Suprapubic skin (tissue), 3 donors: ENCODE measurements around the gene HES5.

Experiments used
- EP300 ChIP-seq: sonication (generic); formaldehyde crosslinking; IDR thresholded peaks from one replicate; pipeline ENCODE4 v1.6.1; 2017; ENCODE audit warnings: antibody characterized with exemption
- TF ChIP-seq, protein P1 (sequence below), 2 donors: fragments of 200-600 bp in 1 of 2; fragments of 450-650 bp in 1 of 2; sonication (generic) in 1 of 2; IDR thresholded peaks; one replicate each; pipeline ENCODE4 v1.5.1; 2016 to 2019; ENCODE audit warnings: antibody characterized with exemption in 2 of 2, mild to moderate bottlenecking in 1 of 2, moderate library complexity in 1 of 2

DNA sequence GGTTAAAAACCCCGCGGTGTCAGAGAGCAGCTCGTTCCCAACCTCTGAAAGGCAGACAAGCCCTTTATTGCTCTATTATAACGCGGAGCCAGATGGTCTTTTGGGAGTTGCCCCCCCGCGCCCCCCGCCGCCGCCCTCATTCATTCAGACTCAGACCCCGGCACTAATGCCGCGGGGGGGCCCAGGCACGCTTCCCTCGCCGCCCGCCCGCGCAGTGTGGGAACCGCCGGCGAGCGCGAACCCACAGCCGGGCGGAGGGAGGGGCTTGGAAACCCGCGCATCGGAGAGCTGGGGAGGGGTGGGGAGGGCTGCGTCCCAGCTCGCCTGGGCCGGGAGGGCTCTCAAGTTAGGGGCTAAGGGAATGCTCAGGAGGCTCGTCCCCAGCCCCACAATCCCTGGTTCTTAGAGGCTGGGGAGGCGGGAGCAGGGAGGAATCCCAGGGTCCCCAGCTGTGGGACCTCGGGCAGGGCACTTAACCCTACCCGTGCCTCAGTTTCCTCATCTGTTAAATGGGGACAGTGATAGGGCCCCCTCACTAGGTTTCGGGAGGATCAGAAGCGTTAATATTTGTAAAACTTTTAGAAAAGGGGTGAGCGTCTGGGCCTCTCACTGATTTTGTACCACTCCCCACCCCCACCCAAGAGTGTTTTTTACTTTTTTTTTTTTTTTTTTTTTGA is 10.9 kb upstream of the HES5 start:
- no peak for TF ChIP-seq EP300
- TF ChIP-seq, protein P1, sequence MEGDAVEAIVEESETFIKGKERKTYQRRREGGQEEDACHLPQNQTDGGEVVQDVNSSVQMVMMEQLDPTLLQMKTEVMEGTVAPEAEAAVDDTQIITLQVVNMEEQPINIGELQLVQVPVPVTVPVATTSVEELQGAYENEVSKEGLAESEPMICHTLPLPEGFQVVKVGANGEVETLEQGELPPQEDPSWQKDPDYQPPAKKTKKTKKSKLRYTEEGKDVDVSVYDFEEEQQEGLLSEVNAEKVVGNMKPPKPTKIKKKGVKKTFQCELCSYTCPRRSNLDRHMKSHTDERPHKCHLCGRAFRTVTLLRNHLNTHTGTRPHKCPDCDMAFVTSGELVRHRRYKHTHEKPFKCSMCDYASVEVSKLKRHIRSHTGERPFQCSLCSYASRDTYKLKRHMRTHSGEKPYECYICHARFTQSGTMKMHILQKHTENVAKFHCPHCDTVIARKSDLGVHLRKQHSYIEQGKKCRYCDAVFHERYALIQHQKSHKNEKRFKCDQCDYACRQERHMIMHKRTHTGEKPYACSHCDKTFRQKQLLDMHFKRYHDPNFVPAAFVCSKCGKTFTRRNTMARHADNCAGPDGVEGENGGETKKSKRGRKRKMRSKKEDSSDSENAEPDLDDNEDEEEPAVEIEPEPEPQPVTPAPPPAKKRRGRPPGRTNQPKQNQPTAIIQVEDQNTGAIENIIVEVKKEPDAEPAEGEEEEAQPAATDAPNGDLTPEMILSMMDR (IDR thresholded peaks at IDR 0.05) = no peak
